ENCODE results near the gene YWHAQ.

The YWHAQ gene

DNA sequence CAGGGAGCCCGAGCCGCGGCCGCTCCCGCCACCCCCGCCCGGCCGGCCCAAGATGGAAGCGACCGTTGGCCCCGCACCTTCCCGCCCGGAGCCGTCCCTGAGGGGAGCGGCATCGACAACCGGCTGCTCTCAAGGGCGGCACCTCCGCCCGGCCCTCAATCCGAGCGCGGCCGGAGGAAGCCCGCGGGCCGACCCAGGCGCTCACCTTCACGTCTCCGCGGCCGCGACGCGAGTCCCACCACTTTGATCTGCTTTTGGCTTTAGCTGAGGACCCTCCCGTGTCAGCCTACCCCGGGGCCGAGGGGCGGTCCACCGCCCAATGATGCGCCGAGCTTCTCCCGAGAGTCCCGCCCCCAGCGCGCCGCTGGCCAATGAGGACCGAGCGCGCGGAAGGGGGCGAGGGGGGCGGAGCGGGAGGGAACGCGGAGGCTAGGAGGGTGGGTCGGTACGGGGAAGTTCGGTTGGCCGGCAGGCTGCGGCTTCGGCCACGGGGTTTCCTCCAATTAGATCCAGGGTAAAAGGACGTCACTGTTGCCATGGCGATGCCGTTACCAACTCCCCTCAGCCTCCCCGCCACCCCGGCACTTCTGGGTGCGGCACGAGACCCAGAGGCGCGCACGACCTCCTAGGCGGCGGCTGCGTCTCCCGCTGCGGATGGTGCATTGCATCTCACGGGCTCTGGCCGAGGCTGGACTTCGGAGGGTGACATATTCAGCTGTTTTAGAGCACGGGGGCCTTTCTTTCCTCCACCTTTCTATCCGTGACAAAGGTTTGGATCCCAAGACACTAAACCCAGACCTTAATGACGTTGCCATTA is at the start of gene YWHAQ:
Gene YWHAQ (minus strand): TSS at position 262 of the 817 bp plus-strand sequence. CDS start 545 bp downstream, outside the sequence.
- H3K4me3 ChIP-seq (ENCODE audit: low read depth, low read length), result peak within 1 kb of the TSS; percentile 58
- in situ Hi-C loops (cut with HindIII; ENCODE audit: low sequenced_read_pairs), result no loop called here
- DNase-seq (ENCODE audit: low read depth), result peak; percentile 97
- TF ChIP-seq CTCF (IDR thresholded peaks at IDR 0.05; ENCODE audit: low read depth, low read length, missing control alignments), result no peak

GRCh38 chr2:9680082-9680481 is 49.3 kb upstream of the YWHAQ start:
- H3K4me3 ChIP-seq (ENCODE audit: low read depth, low read length), result no peak overlapping the region
- no peak for DNase-seq (ENCODE audit: low read depth)
- in situ Hi-C loops (cut with HindIII; ENCODE audit: low sequenced_read_pairs), result no loop called here
- no peak for TF ChIP-seq CTCF (IDR thresholded peaks at IDR 0.05; ENCODE audit: low read depth, low read length, missing control alignments)

DNA sequence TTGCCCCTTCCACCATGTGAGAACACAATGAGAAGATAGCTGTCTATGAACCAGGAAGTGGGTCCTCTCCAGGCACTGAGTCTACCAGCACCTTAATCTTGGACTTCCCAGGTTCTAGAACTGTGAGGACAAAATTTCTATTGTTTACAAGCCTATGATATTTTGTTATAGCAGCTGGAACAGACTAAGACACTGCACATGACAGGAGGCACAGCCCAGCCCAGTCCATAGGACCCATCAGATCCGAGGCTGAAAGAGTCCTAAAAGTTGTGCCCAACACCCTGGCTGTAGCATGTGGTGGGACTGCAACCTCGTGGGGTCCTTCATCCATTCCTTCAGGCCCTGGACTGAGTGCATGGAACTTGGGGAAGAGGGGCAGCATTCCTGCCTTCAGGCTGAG is 48.4 kb upstream of the YWHAQ start:
- in situ Hi-C loops (cut with HindIII; ENCODE audit: low sequenced_read_pairs), result no loop called here
- no peak overlapping the region for H3K4me3 ChIP-seq (ENCODE audit: low read depth, low read length)
- DNase-seq (ENCODE audit: low read depth), result no peak
- no peak for TF ChIP-seq CTCF (IDR thresholded peaks at IDR 0.05; ENCODE audit: low read depth, low read length, missing control alignments)

- DNase-seq (ENCODE audit: low read depth), result no peak
- TF ChIP-seq CTCF (IDR thresholded peaks at IDR 0.05; ENCODE audit: low read depth, low read length, missing control alignments), result no peak
- in situ Hi-C loops (cut with HindIII; ENCODE audit: low sequenced_read_pairs), result no loop called here
- no peak overlapping the region for H3K4me3 ChIP-seq (ENCODE audit: low read depth, low read length)
Measured at GRCh38 chr2:9678544-9678943, 47.7 kb upstream of the YWHAQ start.

GRCh38 chr2:9675415-9676351 is 44.9 kb upstream of the YWHAQ start:
- H3K4me3 ChIP-seq (ENCODE audit: low read depth, low read length), result peak overlapping the region; percentile 23
- in situ Hi-C loops (cut with HindIII; ENCODE audit: low sequenced_read_pairs), result no loop called here
- no peak for TF ChIP-seq CTCF (IDR thresholded peaks at IDR 0.05; ENCODE audit: low read depth, low read length, missing control alignments)
- peak; percentile 80 for DNase-seq (ENCODE audit: low read depth)

- no peak for TF ChIP-seq CTCF (IDR thresholded peaks at IDR 0.05; ENCODE audit: low read depth, low read length, missing control alignments)
- no peak overlapping the region for H3K4me3 ChIP-seq (ENCODE audit: low read depth, low read length)
- in situ Hi-C loops (cut with HindIII; ENCODE audit: low sequenced_read_pairs), result no loop called here
- DNase-seq (ENCODE audit: low read depth), result no peak
Measured at GRCh38 chr2:9674891-9675414, 44.2 kb upstream of the YWHAQ start.
